ENCODE data around the gene ATP6V0C.

Gene ATP6V0C

GRCh38 chr16:2513405-2514332 lies at the start of gene ATP6V0C:
TSS of gene ATP6V0C (plus strand) at chr16:2513952. CDS start at chr16:2514104, 152 bp downstream.
- peak; percentile 83 for DNase-seq

- no peak for DNase-seq
These were observed 49.4 kb upstream of the ATP6V0C start for GRCh38 chr16:2464333-2464732.

DNA sequence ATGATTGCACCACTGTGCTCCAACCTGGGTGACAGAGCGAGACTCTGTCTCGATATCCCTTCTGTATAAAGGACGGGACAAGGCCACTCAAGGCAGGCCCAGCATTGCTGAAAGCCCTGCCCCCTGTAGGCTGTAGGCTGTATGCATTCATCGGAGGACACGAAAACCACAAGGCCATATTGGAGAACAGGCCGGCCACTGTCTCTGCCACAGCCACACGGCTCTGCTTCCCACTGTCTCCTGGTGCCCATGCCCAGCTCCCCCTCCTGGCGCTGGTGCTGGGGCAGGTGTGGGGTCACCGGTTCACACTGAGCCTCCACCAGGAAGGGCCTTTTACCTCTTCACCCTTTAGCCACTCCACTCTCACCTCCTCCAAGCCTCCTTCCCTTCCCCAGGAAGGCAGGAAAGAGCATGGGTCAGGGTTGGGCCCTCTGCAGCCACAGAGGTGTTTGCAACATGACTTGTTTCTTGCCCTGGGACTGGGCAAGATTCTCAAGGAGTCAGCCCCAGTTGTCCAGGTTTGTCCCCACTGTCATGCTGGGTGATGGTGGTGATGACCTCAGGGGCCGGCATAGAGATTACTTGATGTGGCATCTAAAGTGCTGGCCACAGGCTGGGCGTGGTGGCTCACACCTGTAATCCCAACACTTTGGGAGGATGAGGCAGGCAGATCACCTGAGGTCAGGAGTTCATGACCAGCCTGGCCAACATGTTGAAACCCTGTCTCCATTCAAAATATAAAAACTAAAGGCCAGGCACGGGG lies 47.9 kb upstream of the ATP6V0C start:
- DNase-seq, result no peak

GRCh38 chr16:2466667-2467527 lies 46.9 kb upstream of the ATP6V0C start:
- DNase-seq, result no peak

GRCh38 chr16:2467528-2468232 lies 46.1 kb upstream of the ATP6V0C start:
- peak; percentile 80 for DNase-seq

GRCh38 chr16:2468233-2468724 lies 45.5 kb upstream of the ATP6V0C start:
- no peak for DNase-seq

DNA sequence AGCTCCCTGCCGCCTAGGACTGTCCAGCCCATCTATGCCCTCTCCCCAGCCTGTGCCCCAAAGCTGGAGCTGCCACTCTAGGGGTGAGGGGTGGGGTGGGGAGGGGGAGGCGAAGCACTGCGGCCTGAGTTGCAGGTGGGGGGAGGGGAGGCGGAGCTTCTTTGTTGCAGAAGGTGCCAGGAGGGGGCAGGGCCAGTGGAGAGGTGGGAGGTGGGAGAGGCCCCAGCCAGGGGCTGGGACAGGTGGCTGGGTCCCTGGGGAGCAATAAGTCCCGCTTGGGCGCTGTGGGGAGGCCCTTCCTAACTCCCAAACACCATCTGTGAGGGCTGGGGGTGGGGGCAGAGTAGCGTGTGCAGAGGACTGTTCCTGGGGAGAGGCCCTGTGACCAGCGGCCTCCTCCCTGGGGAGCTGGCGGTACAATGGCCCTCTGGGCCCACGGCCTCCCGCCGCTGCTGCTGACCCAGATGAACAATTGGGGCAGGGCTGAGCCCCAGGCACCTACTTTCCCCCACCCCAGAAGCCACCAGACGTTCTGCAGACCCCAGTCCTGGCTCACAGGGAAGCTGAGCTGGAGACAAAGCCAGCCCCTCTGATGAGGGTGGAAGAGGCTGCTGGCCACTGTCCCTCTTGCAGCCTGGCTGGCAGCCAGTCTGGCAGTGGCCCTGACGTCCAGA lies 44.9 kb upstream of the ATP6V0C start:
- DNase-seq, result no peak

DNA sequence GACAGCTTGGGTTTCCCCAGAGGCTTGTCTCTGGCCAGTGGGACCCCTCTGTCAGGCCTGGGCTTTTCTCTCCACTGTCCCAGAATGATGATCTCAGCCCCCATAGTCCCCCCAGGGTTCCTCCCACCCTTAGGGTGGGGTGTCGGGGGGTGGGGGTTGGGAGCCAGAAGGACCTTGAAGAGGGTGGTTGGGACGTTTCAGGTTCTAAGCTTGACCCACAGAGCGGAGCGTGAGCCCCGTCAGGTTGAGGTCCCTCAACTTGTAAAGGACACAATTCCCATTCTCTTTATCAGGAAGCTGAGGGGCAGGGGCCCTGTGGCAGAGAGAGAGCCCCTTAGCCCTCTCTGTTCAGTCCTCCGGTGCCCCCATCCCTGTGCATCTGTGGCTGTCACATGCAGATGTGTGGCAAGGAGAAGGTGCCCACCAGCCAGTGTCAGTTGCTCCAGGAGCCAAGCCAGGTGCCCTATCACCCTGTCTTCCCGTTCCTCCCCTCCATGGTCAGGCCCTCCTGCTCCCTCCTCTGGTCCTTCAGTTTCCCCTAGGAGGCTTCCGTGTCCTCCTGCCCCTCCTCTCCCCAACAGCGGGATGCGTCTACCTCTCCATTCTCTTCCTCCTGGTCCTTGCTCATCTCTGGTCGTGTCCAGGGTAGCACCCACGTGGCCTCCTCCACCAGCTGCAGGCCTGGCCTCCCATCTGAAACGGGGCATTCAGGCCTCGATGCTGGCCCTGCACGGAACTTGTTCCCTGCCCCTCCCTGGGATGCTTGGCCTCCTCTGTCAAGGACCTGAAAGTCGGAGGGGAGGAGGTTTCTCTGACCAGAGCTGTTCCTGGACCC lies 44.1 kb upstream of the ATP6V0C start:
- no peak for DNase-seq

DNA sequence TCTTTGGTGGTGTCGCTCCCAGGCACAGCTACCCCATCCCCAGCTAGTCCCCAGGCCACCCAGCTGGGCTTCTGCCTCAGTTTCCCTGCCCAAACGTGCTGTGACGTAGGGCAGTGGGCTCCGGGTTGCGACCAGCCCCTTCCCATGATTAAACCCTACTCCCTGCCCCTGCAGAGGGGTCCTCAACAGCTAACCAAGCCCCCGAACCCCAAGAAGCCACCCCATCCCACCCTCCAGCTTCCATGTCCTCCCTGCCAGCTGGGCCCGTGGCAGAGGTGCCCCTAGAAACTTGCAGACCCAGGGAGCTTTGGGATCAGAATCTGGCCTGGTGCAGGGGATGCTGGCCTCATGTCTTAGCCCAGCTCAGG lies 43.5 kb upstream of the ATP6V0C start:
- DNase-seq, result no peak

DNA sequence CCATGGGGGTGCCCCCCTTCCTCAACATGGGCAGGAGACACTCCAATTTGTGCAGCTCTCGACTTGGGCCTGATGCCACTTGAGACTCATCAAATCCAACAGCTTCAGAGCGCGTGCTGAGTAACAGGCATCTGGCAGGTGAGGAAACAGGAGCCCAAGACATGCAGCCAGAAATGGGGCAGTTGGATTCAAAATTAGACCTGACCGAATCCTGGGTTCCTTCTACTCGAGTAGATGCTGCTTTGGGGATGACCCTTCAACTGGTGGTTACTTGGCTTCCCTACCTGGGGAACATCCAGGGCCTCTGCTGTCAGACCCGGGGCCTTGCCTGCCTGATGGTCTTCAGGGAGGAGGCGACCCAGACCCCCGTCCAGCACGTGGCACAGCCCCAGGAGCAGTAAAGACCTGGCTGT lies 43.1 kb upstream of the ATP6V0C start:
- DNase-seq, result no peak

- peak; percentile 32 for DNase-seq
These were observed 42.6 kb upstream of the ATP6V0C start, which contains the start of gene NTN3 for GRCh38 chr16:2471016-2471652. TSS of gene NTN3 (plus strand) at chr16:2471297. CDS start at chr16:2471702, 405 bp downstream.

GRCh38 chr16:2471653-2472487 lies 41.9 kb upstream of the ATP6V0C start:
- DNase-seq, result no peak

- no peak for DNase-seq
These were observed 41.3 kb upstream of the ATP6V0C start for GRCh38 chr16:2472488-2472864.

- DNase-seq, result no peak
These were observed 40.8 kb upstream of the ATP6V0C start for GRCh38 chr16:2472885-2473445.

DNA sequence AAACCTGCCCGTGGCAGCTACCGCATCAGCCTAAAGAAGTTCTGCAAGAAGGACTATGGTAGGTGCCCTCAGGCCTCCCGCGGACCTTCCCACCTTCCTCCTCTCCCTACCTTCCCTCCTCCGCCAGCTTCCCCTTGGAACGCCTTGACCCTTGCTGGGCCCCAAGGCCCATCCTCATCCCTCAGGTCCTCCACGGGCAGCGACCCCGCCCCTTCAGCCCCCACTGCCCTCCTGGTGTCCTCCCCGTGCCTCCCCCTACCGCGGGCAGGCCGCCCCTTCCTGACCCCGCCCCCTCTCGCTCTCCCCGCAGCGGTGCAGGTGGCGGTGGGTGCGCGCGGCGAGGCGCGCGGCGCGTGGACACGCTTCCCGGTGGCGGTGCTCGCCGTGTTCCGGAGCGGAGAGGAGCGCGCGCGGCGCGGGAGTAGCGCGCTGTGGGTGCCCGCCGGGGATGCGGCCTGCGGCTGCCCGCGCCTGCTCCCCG lies 40.3 kb upstream of the ATP6V0C start:
- DNase-seq, result no peak

- DNase-seq, result no peak
These were observed 39.5 kb upstream of the ATP6V0C start for GRCh38 chr16:2473999-2474876.

DNA sequence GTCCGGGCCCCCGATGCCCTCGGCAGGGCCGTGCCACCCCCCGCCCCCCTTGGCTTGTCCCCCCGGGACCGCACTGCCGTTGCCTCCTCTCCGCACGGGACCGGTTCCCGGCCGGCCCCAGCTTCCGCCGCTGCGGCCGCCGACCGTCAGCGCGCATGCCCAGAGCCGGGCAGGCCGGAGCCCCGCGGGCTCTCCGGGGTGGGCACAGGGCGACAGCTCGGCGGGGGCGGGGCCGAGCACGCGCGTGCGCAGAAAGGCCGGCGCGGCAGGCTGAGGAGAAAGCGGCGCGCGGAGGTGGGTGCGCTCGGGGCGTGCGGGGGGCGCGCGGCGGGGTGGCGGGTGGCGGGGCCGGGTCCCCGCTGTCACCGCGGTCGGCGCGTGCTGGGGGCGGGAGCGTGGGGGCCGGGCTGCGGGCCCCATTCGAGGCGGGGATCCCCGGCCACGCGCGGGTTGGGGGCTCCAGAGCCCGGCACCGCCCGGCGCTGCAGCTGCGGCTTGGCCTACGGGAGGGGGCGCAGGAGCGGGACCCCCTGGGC lies 38.8 kb upstream of the ATP6V0C start, which contains the start of gene TBC1D24:
TSS of gene TBC1D24 (plus strand) at position 251 of the 536 bp plus-strand sequence. CDS start 21,022 bp downstream, outside the sequence.
- DNase-seq, result peak; percentile 83
